ENCODE results near the gene SYT13. TPM values are rescaled to one million over a fixed set of nuclear protein-coding genes. Genes with fewer than 3 reads are reported as not detected.

SYT13 gene, protein sequence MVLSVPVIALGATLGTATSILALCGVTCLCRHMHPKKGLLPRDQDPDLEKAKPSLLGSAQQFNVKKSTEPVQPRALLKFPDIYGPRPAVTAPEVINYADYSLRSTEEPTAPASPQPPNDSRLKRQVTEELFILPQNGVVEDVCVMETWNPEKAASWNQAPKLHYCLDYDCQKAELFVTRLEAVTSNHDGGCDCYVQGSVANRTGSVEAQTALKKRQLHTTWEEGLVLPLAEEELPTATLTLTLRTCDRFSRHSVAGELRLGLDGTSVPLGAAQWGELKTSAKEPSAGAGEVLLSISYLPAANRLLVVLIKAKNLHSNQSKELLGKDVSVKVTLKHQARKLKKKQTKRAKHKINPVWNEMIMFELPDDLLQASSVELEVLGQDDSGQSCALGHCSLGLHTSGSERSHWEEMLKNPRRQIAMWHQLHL
- not detected for total RNA-seq

DNA sequence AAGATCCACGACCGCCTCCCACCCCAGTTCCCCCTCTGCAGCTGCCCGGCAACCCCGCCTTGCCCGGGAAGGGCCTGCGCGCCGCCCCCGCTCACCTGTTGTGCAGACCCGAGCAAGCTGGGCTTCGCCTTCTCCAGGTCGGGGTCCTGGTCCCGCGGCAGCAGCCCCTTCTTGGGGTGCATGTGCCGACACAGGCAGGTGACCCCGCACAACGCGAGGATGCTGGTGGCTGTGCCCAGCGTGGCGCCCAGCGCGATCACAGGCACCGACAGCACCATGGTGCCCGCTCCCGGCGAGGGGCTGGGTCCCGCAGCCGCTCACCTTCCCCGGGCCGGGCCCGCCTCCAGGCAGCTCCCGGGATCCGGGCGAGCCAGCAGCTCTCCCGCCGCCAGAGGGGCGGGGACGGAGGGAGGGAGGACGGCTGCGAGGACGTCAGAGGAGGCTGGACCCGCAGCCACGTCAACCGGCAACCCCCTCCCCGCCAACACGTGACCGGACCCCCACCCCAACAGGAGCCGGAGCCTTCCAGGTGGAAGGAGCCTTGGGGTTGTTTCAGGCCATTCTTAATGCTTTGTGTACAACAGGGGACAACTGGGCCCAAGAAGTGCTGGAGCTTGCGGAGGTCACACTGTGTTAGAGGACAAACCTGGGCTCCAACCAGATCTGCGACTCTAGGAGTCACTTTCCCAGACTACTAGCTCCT is at the start of gene SYT13:
TSS of gene SYT13 (minus strand) at position 412 of the 703 bp plus-strand sequence. CDS start at position 278, 134 bp downstream.
- TF ChIP-seq, protein P1, sequence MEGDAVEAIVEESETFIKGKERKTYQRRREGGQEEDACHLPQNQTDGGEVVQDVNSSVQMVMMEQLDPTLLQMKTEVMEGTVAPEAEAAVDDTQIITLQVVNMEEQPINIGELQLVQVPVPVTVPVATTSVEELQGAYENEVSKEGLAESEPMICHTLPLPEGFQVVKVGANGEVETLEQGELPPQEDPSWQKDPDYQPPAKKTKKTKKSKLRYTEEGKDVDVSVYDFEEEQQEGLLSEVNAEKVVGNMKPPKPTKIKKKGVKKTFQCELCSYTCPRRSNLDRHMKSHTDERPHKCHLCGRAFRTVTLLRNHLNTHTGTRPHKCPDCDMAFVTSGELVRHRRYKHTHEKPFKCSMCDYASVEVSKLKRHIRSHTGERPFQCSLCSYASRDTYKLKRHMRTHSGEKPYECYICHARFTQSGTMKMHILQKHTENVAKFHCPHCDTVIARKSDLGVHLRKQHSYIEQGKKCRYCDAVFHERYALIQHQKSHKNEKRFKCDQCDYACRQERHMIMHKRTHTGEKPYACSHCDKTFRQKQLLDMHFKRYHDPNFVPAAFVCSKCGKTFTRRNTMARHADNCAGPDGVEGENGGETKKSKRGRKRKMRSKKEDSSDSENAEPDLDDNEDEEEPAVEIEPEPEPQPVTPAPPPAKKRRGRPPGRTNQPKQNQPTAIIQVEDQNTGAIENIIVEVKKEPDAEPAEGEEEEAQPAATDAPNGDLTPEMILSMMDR (IDR thresholded peaks at IDR 0.05; ENCODE audit: low read depth), result no peak

DNA sequence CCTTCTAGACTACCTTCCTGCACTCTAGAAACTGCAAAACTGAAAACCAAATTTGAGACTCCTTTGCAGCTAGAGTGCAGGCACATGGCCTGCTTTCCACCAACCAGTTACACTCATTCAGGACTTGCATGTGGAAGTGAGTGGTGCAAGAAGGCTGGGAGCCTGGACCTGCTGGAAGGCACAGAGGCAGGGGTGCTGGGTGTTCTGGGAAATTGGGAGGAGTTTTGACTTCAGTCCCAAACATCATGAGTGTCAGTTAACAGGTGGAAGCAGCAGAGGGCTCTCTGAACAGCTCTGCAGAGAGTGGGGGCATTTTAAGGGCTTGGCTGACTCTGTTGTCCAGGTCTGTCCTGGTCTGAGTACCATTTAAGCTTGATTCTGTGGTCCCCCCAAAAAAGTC is 49.3 kb upstream of the SYT13 start:
- TF ChIP-seq, protein P1 (IDR thresholded peaks at IDR 0.05; ENCODE audit: low read depth), result no peak

DNA sequence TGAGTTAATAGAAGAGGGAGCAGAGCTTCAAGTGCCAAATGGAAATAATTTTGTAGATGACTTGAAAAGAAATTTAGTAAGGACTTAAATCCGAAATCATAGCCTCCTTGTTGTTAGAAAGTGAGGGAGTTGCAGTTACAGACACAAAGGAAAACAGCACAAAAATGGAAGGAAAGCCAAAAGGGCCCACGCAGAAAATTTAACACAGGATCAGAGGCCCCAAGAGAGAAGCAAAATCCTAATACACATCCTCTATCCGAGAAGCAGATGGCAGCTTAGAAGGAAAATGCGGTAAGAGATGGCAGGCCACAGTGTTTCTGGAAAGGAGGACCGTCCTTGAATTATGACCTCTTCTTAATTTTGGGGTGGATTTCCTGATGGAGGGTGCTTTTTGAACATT is 48.7 kb upstream of the SYT13 start:
- TF ChIP-seq, protein P1 (IDR thresholded peaks at IDR 0.05; ENCODE audit: low read depth), result no peak

DNA sequence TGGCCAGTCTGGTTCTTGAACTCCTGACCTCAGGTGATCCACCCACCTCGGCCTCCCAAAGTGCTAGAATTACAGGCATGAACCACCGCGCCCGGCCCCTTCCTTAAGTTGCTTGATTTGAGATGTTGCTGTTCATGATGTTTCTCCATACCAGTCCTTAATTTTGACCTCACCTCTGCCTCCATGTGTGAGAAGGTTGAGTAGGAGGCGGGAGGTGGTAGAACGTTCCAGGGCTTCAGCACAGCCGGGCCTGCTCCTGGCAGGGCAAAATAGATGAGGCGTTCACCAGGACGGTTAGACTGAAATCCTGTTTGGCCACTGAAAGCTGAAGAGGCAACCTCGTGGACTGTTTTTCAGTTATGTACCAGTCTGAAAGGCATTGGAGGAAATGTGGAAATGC is 48.3 kb upstream of the SYT13 start:
- TF ChIP-seq, protein P1 (IDR thresholded peaks at IDR 0.05; ENCODE audit: low read depth), result no peak

DNA sequence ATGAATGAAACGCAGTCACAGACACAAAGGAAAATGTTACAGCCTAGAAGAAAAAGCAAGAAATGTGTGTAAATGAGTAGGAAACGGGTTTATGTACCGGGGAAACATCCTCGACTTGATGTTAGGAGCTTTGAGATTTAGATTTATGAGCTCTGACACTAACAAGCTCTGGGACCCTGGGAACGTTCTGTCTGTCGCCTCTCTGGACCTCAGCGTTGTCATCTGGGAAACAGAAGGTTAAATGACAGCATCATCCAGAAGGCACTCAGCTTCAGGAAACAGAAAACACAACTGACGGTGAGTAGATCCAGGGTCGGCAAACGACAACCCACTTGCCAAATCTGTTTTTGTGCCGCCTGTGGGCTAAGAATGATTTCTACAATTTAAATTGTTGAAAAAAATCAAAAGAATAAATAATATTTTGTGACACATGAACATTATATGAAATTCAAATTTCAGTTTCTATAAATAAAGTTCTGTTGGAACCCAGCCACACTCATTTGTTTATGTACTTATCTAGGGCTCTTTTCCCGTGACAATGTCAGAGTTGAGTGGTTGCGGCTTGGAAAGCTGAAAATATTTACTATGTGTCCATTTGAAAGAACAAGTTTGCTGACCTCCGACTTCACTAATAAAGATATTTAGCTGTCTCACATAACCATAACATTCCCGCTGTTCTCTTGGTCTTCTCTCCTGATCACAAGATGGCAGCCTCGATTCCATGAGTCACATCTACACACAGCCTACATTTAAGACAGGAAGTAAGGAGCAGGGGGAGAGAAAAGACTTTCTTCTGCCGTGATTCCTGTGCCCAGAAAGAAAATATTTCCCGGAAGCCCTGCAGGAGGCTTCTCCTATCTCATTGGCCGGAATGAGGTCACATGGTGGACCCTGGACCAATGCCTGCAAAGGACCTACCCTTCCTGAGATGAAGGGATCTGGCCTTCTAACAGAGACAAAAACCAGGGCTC is 47.1 kb upstream of the SYT13 start:
- TF ChIP-seq, protein P1 (IDR thresholded peaks at IDR 0.05; ENCODE audit: low read depth), result no peak

DNA sequence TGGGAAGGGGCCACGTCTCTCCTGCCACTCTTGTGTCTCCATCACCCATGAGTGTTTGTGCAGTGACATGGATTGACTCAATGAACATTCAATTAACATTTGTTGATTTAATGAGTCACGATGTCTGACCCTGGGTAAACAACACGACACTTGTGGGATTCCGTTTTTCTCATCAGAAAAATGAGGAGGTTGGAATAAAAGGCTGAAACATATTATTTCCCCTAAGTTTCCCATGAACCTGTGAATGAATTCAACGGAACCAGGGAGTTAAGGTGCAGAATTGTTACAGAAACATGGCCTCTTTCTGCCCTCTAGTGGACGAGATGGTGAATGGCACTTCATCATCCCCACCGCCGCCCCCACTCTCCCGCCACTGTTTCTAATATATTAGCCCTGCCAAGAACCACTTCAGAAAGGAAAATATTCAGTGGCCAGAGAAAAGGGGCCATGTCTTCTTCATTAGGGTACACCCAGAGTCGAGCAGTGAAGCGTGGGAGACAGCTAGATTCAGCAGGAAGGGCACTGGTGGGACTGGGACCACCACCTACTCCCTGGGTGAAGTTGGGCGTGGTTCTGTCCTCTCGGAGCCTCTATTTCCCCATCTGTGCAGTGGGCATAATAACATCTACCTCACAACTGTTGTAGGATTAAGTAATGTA is 46.3 kb upstream of the SYT13 start:
- TF ChIP-seq, protein P1 (IDR thresholded peaks at IDR 0.05; ENCODE audit: low read depth), result no peak
